Measurements from ENCODE around the gene PRM1.

- no peak for TF ChIP-seq POLR2A (IDR thresholded peaks at IDR 0.05; ENCODE audit: extremely low read depth, insufficient read length)
- TF ChIP-seq, protein P1, sequence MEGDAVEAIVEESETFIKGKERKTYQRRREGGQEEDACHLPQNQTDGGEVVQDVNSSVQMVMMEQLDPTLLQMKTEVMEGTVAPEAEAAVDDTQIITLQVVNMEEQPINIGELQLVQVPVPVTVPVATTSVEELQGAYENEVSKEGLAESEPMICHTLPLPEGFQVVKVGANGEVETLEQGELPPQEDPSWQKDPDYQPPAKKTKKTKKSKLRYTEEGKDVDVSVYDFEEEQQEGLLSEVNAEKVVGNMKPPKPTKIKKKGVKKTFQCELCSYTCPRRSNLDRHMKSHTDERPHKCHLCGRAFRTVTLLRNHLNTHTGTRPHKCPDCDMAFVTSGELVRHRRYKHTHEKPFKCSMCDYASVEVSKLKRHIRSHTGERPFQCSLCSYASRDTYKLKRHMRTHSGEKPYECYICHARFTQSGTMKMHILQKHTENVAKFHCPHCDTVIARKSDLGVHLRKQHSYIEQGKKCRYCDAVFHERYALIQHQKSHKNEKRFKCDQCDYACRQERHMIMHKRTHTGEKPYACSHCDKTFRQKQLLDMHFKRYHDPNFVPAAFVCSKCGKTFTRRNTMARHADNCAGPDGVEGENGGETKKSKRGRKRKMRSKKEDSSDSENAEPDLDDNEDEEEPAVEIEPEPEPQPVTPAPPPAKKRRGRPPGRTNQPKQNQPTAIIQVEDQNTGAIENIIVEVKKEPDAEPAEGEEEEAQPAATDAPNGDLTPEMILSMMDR (IDR thresholded peaks at IDR 0.05; ENCODE audit: low read depth, low read length), result no peak
Observed at GRCh38 chr16:11300560-11300892, 19.4 kb upstream of the PRM1 start.
